SU-DHL-6 (cell line): ENCODE results near the gene SOS1.

ENCODE experiments used
- EZH2phosphoT487 ChIP-seq: fragments of 200-600 bp; sonication (generic), shearing (Covaris generic); conservative IDR thresholded peaks from 2 replicates; pipeline ENCODE4 v1.6.1; 2018; ENCODE audit warnings: mild to moderate bottlenecking, antibody characterized with exemption, low read length, moderate library complexity, mixed read lengths
- TF ChIP-seq, protein P1 (sequence below): fragments of 200-600 bp; sonication (generic); IDR thresholded peaks from one replicate; pipeline ENCODE4 v1.5.1; 2017; ENCODE audit warnings: antibody characterized with exemption, mild to moderate bottlenecking, low read length, moderate library complexity; ENCODE audit not compliant: insufficient read depth, poor library complexity, severe bottlenecking

DNA sequence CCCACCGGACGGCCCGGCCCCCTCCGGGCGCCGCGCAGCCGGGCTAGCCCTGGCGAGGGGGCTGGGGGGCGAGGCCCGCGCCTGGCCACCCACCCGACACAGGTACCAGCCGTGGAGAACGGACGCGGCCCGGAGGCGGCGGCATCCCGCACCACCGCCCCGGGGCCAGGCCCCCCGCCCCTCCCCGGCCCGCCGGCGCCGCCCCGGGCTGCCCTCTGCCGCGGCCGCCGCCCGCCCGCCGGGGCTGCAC, 405 bp downstream of the SOS1 start:
- TF ChIP-seq, protein P1, sequence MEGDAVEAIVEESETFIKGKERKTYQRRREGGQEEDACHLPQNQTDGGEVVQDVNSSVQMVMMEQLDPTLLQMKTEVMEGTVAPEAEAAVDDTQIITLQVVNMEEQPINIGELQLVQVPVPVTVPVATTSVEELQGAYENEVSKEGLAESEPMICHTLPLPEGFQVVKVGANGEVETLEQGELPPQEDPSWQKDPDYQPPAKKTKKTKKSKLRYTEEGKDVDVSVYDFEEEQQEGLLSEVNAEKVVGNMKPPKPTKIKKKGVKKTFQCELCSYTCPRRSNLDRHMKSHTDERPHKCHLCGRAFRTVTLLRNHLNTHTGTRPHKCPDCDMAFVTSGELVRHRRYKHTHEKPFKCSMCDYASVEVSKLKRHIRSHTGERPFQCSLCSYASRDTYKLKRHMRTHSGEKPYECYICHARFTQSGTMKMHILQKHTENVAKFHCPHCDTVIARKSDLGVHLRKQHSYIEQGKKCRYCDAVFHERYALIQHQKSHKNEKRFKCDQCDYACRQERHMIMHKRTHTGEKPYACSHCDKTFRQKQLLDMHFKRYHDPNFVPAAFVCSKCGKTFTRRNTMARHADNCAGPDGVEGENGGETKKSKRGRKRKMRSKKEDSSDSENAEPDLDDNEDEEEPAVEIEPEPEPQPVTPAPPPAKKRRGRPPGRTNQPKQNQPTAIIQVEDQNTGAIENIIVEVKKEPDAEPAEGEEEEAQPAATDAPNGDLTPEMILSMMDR = no peak
- TF ChIP-seq EZH2phosphoT487 = no peak
